ENCODE measurements around the gene C12orf76. TPM values are rescaled to one million over a fixed set of nuclear protein-coding genes. Genes with fewer than 3 reads are reported as not detected.
A peak's percentile ranks its signal among the peaks of the same experiment; 100 is the strongest.

C12orf76 gene
- total and polyA plus RNA-seq, 2 of the 13 experiments (the other 11 are each of a cell fraction or from before 2014, with no cell fraction given), result 15.8 to 38.4 TPM

- TF ChIP-seq ZNF850 (CRISPR knock-in tag; conservative IDR thresholded peaks at IDR 0.05) (no peak), ZGPAT (CRISPR knock-in tag; IDR thresholded peaks at IDR 0.05) (peak; percentile 86), NR1H2 (CRISPR knock-in tag; IDR thresholded peaks at IDR 0.05; ENCODE audit: borderline replicate concordance, low read depth) (no peak), SNAI1 (CRISPR knock-in tag; IDR thresholded peaks at IDR 0.05; ENCODE audit: borderline replicate concordance) (no peak), ZNF615 (CRISPR knock-in tag; IDR thresholded peaks at IDR 0.05; ENCODE audit: borderline replicate concordance) (no peak), DDIT3 (CRISPR knock-in tag; IDR thresholded peaks at IDR 0.05) (no peak), KLF16 (CRISPR knock-in tag; IDR thresholded peaks at IDR 0.05) (peak in 1 of 2 experiments; percentile 76; a peak in 2 of 4 replicates), MTF2 (CRISPR knock-in tag; IDR thresholded peaks at IDR 0.05; ENCODE audit: borderline replicate concordance) (no peak), POLR2A (IDR thresholded peaks at IDR 0.05; ENCODE audit: insufficient read depth in 1 of 2, low read depth in 2 of 2, low read length in 2 of 2) (peak in 1 of 2 experiments; percentile 44; a peak in 2 of 4 replicates), SOX5 (CRISPR knock-in tag; IDR thresholded peaks at IDR 0.05; ENCODE audit: borderline replicate concordance) (peak; percentile 98), SMARCE1 (IDR thresholded peaks at IDR 0.05; ENCODE audit: borderline replicate concordance) (no peak), ZBTB10 (CRISPR knock-in tag; IDR thresholded peaks at IDR 0.05; ENCODE audit: borderline replicate concordance) (no peak), ZNF12 (CRISPR knock-in tag; IDR thresholded peaks at IDR 0.05) (no peak), RFXAP (CRISPR knock-in tag; IDR thresholded peaks at IDR 0.05; ENCODE audit: borderline replicate concordance) (no peak), HNF4G (IDR thresholded peaks at IDR 0.05; ENCODE audit: borderline replicate concordance, low read depth, low read length) (peak; percentile 32; the same call in 1 of the 2 replicates), HNF4G (CRISPR knock-in tag; IDR thresholded peaks at IDR 0.05; ENCODE audit: borderline replicate concordance, low read depth) (no peak), ZFP36L1 (CRISPR knock-in tag; IDR thresholded peaks at IDR 0.05) (peak; percentile 87; the same call in 1 of the 2 replicates), DR1 (CRISPR knock-in tag; IDR thresholded peaks at IDR 0.05) (no peak), ZNF333 (CRISPR knock-in tag; IDR thresholded peaks at IDR 0.05; ENCODE audit: borderline replicate concordance) (no peak), STAG1 (CRISPR knock-in tag; IDR thresholded peaks at IDR 0.05) (no peak), RFXANK (CRISPR knock-in tag; IDR thresholded peaks at IDR 0.05) (no peak), ZNF18 (CRISPR knock-in tag; IDR thresholded peaks at IDR 0.05; ENCODE audit: insufficient replicate concordance) (peak; percentile 95)
Measured at GRCh38 chr12:110039085-110039807, 9.1 kb downstream of the C12orf76 start (continued).

All from HepG2 (cell line).